RWPE2 (cell line): ENCODE results near the gene AOAH.
"Not testable (repeated sequence)": the region's sequence is repeated elsewhere in the genome, so short reads cannot be mapped to it uniquely, and the experiment has no call there.

Source experiments
- ATAC-seq: fragments of 200-7000 bp; cut with Tn5 transposase; 3 replicates; pipeline ENCODE4 v1.9.1; 2021; ENCODE audit warnings: low read depth
- DNase-seq: peaks from one replicate; pipeline ENCODE4 v3.0.0-alpha.2; 2020; ENCODE audit warnings: low spot score
- H3K27ac ChIP-seq: fragments of 450-650 bp; 2 replicates; pipeline ENCODE4 v1.5.1; 2017; ENCODE audit warnings: mild to moderate bottlenecking; ENCODE audit not compliant: poor library complexity, severe bottlenecking
- H3K27me3 ChIP-seq: fragments of 250-450 bp; sonication (Bioruptor Pico); 2 replicates; pipeline ENCODE4 v1.5.1; 2021; ENCODE audit warnings: mild to moderate bottlenecking, moderate library complexity; ENCODE audit not compliant: insufficient read depth, poor library complexity, severe bottlenecking
- H3K36me3 ChIP-seq: fragments of 250-450 bp; sonication (Bioruptor Pico); 2 replicates; pipeline ENCODE4 v1.5.1; 2020; ENCODE audit warnings: low read depth, mild to moderate bottlenecking, moderate library complexity
- H3K4me1 ChIP-seq: fragments of 250-450 bp; sonication (Bioruptor Pico); 2 replicates; pipeline ENCODE4 v1.5.1; 2021; ENCODE audit warnings: mild to moderate bottlenecking, moderate library complexity; ENCODE audit not compliant: insufficient read depth, poor library complexity, severe bottlenecking
- H3K4me3 ChIP-seq: fragments of 250-450 bp; sonication (Bioruptor Pico); 2 replicates; pipeline ENCODE4 v1.5.1; 2021; ENCODE audit warnings: mild to moderate bottlenecking, moderate library complexity; ENCODE audit not compliant: severe bottlenecking
- H3K9me3 ChIP-seq: fragments of 250-450 bp; sonication (Bioruptor Pico); 2 replicates; pipeline ENCODE4 v1.5.1; 2021; ENCODE audit warnings: mild to moderate bottlenecking, moderate library complexity; ENCODE audit not compliant: severe bottlenecking
- CTCF ChIP-seq: fragments of 450-650 bp; IDR thresholded peaks from one replicate; pipeline ENCODE4 v1.5.1; 2017; ENCODE audit warnings: mild to moderate bottlenecking, moderate library complexity; ENCODE audit not compliant: poor library complexity, severe bottlenecking

AOAH gene

GRCh38 chr7:36486336-36486735 is 238.0 kb downstream of the AOAH start:
- H3K9me3 ChIP-seq: no peaks in the 10 kb centered on the region
- ATAC-seq: no peak
- no peak overlapping the region for H3K27ac ChIP-seq
- H3K4me1 ChIP-seq: no peaks in the 10 kb centered on the region
- no peak overlapping the region for H3K4me3 ChIP-seq
- TF ChIP-seq CTCF: no peak
- H3K36me3 ChIP-seq: no peaks in the 10 kb centered on the region
- H3K27me3 ChIP-seq: no peaks in the 10 kb centered on the region
- DNase-seq: no peak

GRCh38 chr7:36484265-36484664 is 240.0 kb downstream of the AOAH start:
- Histone ChIP-seq H3K9me3 (no peaks in the 10 kb centered on the region), H3K4me3 (no peak overlapping the region), H3K4me1 (no peaks in the 10 kb centered on the region), H3K27me3 (no peaks in the 10 kb centered on the region), H3K36me3 (no peaks in the 10 kb centered on the region), H3K27ac (no peak overlapping the region)
- DNase-seq: no peak
- no peak for TF ChIP-seq CTCF
- no peak for ATAC-seq

- not testable (repeated sequence) for H3K27me3 ChIP-seq, H3K36me3 ChIP-seq, H3K4me1 ChIP-seq, DNase-seq, H3K27ac ChIP-seq, ATAC-seq, H3K4me3 ChIP-seq, H3K9me3 ChIP-seq
These were observed 240.4 kb downstream of the AOAH start for GRCh38 chr7:36483853-36484252.

GRCh38 chr7:36478745-36479144 is 245.5 kb downstream of the AOAH start:
- H3K4me1 ChIP-seq: peaks cover 10% of the 10 kb centered on the region
- H3K36me3 ChIP-seq: no peaks in the 10 kb centered on the region
- DNase-seq (no peak), ATAC-seq (no peak)
- H3K27ac ChIP-seq: no peak overlapping the region
- H3K9me3 ChIP-seq: no peaks in the 10 kb centered on the region
- no peak for TF ChIP-seq CTCF
- no peaks in the 10 kb centered on the region for H3K27me3 ChIP-seq
- no peak overlapping the region for H3K4me3 ChIP-seq

GRCh38 chr7:36475381-36475780 is 248.9 kb downstream of the AOAH start:
- ATAC-seq (no peak), DNase-seq (no peak)
- H3K9me3 ChIP-seq: no peaks in the 10 kb centered on the region
- no peaks in the 10 kb centered on the region for H3K27me3 ChIP-seq
- TF ChIP-seq CTCF: no peak
- peaks cover 14% of the 10 kb centered on the region for H3K4me1 ChIP-seq
- no peaks in the 10 kb centered on the region for H3K36me3 ChIP-seq
- no peak overlapping the region for H3K4me3 ChIP-seq
- H3K27ac ChIP-seq: no peak overlapping the region

- H3K36me3 ChIP-seq: no peaks in the 10 kb centered on the region
- no peak for TF ChIP-seq CTCF
- DNase-seq: no peak
- H3K27ac ChIP-seq: peak overlapping the region; percentile 40
- H3K27me3 ChIP-seq: no peaks in the 10 kb centered on the region
- no peak overlapping the region for H3K4me3 ChIP-seq
- H3K4me1 ChIP-seq: peaks cover 14% of the 10 kb centered on the region
- H3K9me3 ChIP-seq: no peaks in the 10 kb centered on the region
- no peak for ATAC-seq
These were observed 249.3 kb downstream of the AOAH start for GRCh38 chr7:36475011-36475342.
